Endothelial cell of umbilical vein (primary cell): Measurements from ENCODE around the gene OR52E1. TPM values are rescaled to one million over a fixed set of nuclear protein-coding genes. Genes with fewer than 3 reads are reported as not detected.

ENCODE experiments used
- BruUV-seq: library from RNA; stranded (reverse); fragments of 400-500 nt; replicated peaks from 2 replicates; lab custom pipeline; 2021; lab: Mats Ljungman, UMichigan
- CTCF ChIA-PET: fragments of 300-600, 350-600 bp; sonication (Branson Sonifier 250); formaldehyde crosslinking; loops from one replicate; lab custom pipeline; 2021; ENCODE audit warnings: antibody characterized with exemption, inconsistent platforms; lab: Charles Lee
- POLR2A ChIA-PET: fragments of 300-600, 350-600 bp; sonication (Branson Sonifier 250); formaldehyde crosslinking; loops from one replicate; lab custom pipeline; 2021; ENCODE audit warnings: antibody characterized with exemption, inconsistent platforms; lab: Charles Lee
- DNase-seq: peaks from one replicate; pipeline ENCODE4 v3.0.0-alpha.2; 2011; ENCODE audit warnings: low read depth, low spot score
- FAIRE-seq: peaks from 2 replicates; lab custom pipeline; 2011; peaks lifted over from hg19 to GRCh38; lab: Jason Lieb, UNC
- H2AFZ ChIP-seq: 2 replicates; pipeline ENCODE4 v1.6.0; 2012; ENCODE audit warnings: low read depth, low read length, control low read depth, inconsistent platforms
- H3K27ac ChIP-seq: 2 replicates; pipeline ENCODE4 v1.5.1; 2011; ENCODE audit warnings: low read depth, mild to moderate bottlenecking, control low read depth, low read length, moderate library complexity; ENCODE audit not compliant: insufficient read depth
- H3K27me3 ChIP-seq, 2 experiments: 2 replicates each; pipeline versions ENCODE4 v1.6.0 to v1.6.1; 2011; ENCODE audit warnings: low read length in 2 of 2, mixed read lengths in 1 of 2; ENCODE audit not compliant: control insufficient read depth in 2 of 2, insufficient read depth in 2 of 2
- H3K36me3 ChIP-seq, 2 experiments: 2 replicates in 1 of 2; 3 replicates in 1 of 2; pipeline ENCODE4 v1.5.1; 2011; ENCODE audit warnings: low read length in 2 of 2, mild to moderate bottlenecking in 1 of 2, moderate library complexity in 1 of 2; ENCODE audit not compliant: control insufficient read depth in 2 of 2, insufficient read depth in 2 of 2; ENCODE audit errors: extremely low read depth in 1 of 2
- H3K4me1 ChIP-seq: 3 replicates; pipeline ENCODE4 v1.5.1; 2011; ENCODE audit warnings: mild to moderate bottlenecking, low read length; ENCODE audit not compliant: control insufficient read depth, insufficient read depth; ENCODE audit errors: extremely low read depth
- H3K4me2 ChIP-seq: 2 replicates; pipeline ENCODE4 v1.6.1; 2011; ENCODE audit warnings: low read length, control low read depth, mixed read lengths; ENCODE audit not compliant: insufficient read depth
- H3K4me3 ChIP-seq, 3 experiments: fragments of 200-600 bp in 1 of 3; sonication (generic), shearing (Covaris generic) in 1 of 3; replicated peaks in 1 of 3; 2 replicates each; pipeline ENCODE4 v1.5.1; 2011 to 2016; ENCODE audit warnings: control low read depth in 3 of 3, low read length in 3 of 3, mild to moderate bottlenecking in 2 of 3, inconsistent platforms in 1 of 3, low read depth in 1 of 3, moderate library complexity in 1 of 3; ENCODE audit not compliant: insufficient read depth in 1 of 3
- H3K79me2 ChIP-seq: 2 replicates; pipeline ENCODE4 v1.6.0; 2012; ENCODE audit warnings: low read length, inconsistent platforms; ENCODE audit not compliant: control insufficient read depth, insufficient read depth
- H3K9ac ChIP-seq: replicated peaks from 2 replicates; pipeline ENCODE3; 2011; ENCODE audit warnings: low read length, control low read depth; ENCODE audit not compliant: insufficient read depth; ENCODE audit errors: extremely low read depth
- H3K9me1 ChIP-seq: replicated peaks from 3 replicates; pipeline ENCODE4 v1.6.0; 2011; ENCODE audit warnings: mild to moderate bottlenecking, low read length; ENCODE audit not compliant: control insufficient read depth, insufficient read depth; ENCODE audit errors: extremely low read depth
- H3K9me3 ChIP-seq: replicated peaks from 2 replicates; pipeline ENCODE4 v1.5.1; 2012; ENCODE audit warnings: low read length, inconsistent platforms; ENCODE audit not compliant: control insufficient read depth, insufficient read depth
- H4K20me1 ChIP-seq: replicated peaks from 2 replicates; pipeline ENCODE3; 2011; ENCODE audit warnings: mild to moderate bottlenecking, low read length; ENCODE audit not compliant: control insufficient read depth, insufficient read depth; ENCODE audit errors: extremely low read depth
- EZH2 ChIP-seq: IDR thresholded peaks from 2 replicates; pipeline ENCODE4 v1.6.1; 2012; ENCODE audit warnings: borderline replicate concordance, low read depth, mild to moderate bottlenecking, moderate library complexity, low read length, inconsistent platforms; ENCODE audit not compliant: severe bottlenecking
- FOS ChIP-seq: IDR thresholded peaks from 2 replicates; pipeline ENCODE4 v1.6.1; 2011; ENCODE audit warnings: mild to moderate bottlenecking, low read length, moderate library complexity, borderline replicate concordance; ENCODE audit not compliant: insufficient read depth
- GATA2 ChIP-seq: IDR thresholded peaks from 2 replicates; pipeline ENCODE4 v1.7.0; 2011; ENCODE audit warnings: low read depth, mild to moderate bottlenecking, moderate library complexity, mixed read lengths, low read length; ENCODE audit not compliant: insufficient read length, insufficient read depth
- JUN ChIP-seq: IDR thresholded peaks from 2 replicates; pipeline ENCODE4 v1.6.1; 2011; ENCODE audit warnings: borderline replicate concordance, low read depth; ENCODE audit not compliant: insufficient read length, insufficient read depth
- MYC ChIP-seq: IDR thresholded peaks from one replicate; pipeline ENCODE4 v1.6.1; 2011; ENCODE audit warnings: mild to moderate bottlenecking, low read depth, low read length
- POLR2A ChIP-seq: IDR thresholded peaks from 2 replicates; pipeline ENCODE4 v1.6.1; 2012; ENCODE audit warnings: low read depth, mild to moderate bottlenecking, control low read depth, low read length
- POLR2AphosphoS5 ChIP-seq: IDR thresholded peaks from 2 replicates; pipeline ENCODE4 v1.6.1; 2012; ENCODE audit warnings: low read depth, mild to moderate bottlenecking, control low read depth, low read length, moderate library complexity; ENCODE audit not compliant: insufficient read depth
- dilution Hi-C: fragments of 300-500 bp; cut with MboI; formaldehyde crosslinking; loops from one replicate; pipeline ENCODE4 v1.15.0; 2019; ENCODE audit warnings: low sequenced_read_pairs; ENCODE audit not compliant: extremely low pct_ligation_motif_present
- intact Hi-C: fragments of 100-400 bp; cut with micrococcal nuclease; formaldehyde crosslinking; loops from one replicate; pipeline ENCODE4 v1.10.0; 2022
- polyA plus RNA-seq, 4 experiments: library from polyadenylated mRNA; depleted of rRNA in 3 of 4; stranded (reverse) in 3 of 4; unstranded in 1 of 4; fragments of >200 nt; gene quantifications; 2 replicates each; pipeline versions ENCODE4 v1.2.1 to v1.2.3, GENCODE V29; 2011 to 2012; ENCODE audit warnings: missing spikeins in 1 of 4
- total RNA-seq: library from RNA; stranded (reverse); gene quantifications from 2 replicates; pipeline ENCODE4 v1.2.3, GENCODE V29; 2021
- TF ChIP-seq, protein P1 (sequence below), 2 donors: IDR thresholded peaks; 1 replicate in 1 of 2; 2 replicates in 1 of 2; pipeline ENCODE4 v1.5.1; 2011; ENCODE audit warnings: low read length in 2 of 2, mild to moderate bottlenecking in 2 of 2, moderate library complexity in 2 of 2, control low read depth in 1 of 2, inconsistent platforms in 1 of 2, low read depth in 1 of 2; ENCODE audit not compliant: insufficient read depth in 1 of 2; ENCODE audit errors: extremely low read depth in 1 of 2
- TF ChIP-seq, protein P2 (sequence below): IDR thresholded peaks from 2 replicates; pipeline ENCODE4 v1.6.1; 2011; ENCODE audit not compliant: insufficient read depth, insufficient read length

The OR52E1 gene
- total and polyA plus RNA-seq, 2 donors (not counting 3 experiments of a cell fraction or from before 2014, with no cell fraction given): not detected

DNA sequence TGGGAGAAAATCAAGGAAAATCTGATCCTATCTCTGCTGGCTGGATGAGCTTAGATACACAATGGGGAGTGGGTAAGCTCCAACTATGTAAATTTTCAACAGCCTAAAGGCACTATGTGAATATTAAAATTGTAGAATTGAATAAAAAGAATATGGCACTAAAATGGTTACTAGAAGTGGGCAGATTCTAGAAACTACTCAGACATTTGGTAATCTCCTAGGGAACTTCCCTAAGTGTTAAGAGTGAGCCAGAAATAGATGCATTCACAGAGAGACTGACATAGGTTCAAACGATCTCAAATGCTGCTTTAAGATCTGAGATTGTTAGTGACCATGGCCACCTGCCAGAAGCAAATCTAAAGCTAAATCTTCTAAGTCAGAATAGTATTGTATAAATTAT lies 4.3 kb upstream of the OR52E1 start:
- H3K27me3 ChIP-seq: no peaks in the 10 kb centered on the region
- H4K20me1 ChIP-seq: no peaks in the 10 kb centered on the region
- CTCF ChIA-PET: no interaction called here
- H3K9me3 ChIP-seq: no peaks in the 10 kb centered on the region
- FAIRE-seq (no peak), DNase-seq (no peak)
- H3K9me1 ChIP-seq: no peaks in the 10 kb centered on the region
- TF ChIP-seq POLR2AphosphoS5 (no peak), FOS (no peak)
- POLR2A ChIA-PET: no interaction called here
- H3K36me3 ChIP-seq: no peaks in the 10 kb centered on the region
- H2AFZ ChIP-seq: no peak overlapping the region
- H3K9ac ChIP-seq: no peak overlapping the region
- no peak overlapping the region for H3K27ac ChIP-seq
- no peak overlapping the region for H3K4me3 ChIP-seq
- dilution Hi-C loops: no loop called here
- no TSS peak for BruUV-seq
- intact Hi-C loops: no loop called here
- no peaks in the 10 kb centered on the region for H3K79me2 ChIP-seq
- H3K4me1 ChIP-seq: no peaks in the 10 kb centered on the region
- no peak overlapping the region for H3K4me2 ChIP-seq

DNA sequence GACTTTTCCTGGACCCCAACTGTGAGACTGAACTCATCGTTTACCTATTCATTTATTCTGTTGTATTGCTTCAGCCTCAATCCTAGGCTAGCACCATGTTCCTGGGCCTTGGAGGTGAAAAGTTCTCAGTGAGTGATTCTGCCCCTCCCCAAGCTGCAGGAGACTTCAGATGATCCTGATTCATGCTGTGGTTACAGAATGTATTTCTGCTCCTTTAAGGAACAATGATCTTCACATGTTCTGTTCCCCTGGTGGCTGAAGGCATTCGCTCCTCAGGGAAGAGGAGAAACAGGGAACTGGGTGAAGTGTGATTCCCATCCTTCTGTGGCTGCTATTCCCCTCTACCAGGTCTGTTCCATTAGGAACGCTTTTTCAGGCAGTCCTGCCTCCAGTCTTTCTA lies 2.4 kb downstream of the OR52E1 start:
- H3K9me3 ChIP-seq: no peaks in the 10 kb centered on the region
- no peak for DNase-seq
- no peak overlapping the region for H2AFZ ChIP-seq
- POLR2A ChIA-PET: no interaction called here
- H3K4me3 ChIP-seq: no peak overlapping the region
- H3K27ac ChIP-seq: no peak overlapping the region
- no peak overlapping the region for H3K9ac ChIP-seq
- no peaks in the 10 kb centered on the region for H3K27me3 ChIP-seq
- CTCF ChIA-PET: no interaction called here
- intact Hi-C loops: no loop called here
- TF ChIP-seq JUN: no peak
- TF ChIP-seq, protein P1, sequence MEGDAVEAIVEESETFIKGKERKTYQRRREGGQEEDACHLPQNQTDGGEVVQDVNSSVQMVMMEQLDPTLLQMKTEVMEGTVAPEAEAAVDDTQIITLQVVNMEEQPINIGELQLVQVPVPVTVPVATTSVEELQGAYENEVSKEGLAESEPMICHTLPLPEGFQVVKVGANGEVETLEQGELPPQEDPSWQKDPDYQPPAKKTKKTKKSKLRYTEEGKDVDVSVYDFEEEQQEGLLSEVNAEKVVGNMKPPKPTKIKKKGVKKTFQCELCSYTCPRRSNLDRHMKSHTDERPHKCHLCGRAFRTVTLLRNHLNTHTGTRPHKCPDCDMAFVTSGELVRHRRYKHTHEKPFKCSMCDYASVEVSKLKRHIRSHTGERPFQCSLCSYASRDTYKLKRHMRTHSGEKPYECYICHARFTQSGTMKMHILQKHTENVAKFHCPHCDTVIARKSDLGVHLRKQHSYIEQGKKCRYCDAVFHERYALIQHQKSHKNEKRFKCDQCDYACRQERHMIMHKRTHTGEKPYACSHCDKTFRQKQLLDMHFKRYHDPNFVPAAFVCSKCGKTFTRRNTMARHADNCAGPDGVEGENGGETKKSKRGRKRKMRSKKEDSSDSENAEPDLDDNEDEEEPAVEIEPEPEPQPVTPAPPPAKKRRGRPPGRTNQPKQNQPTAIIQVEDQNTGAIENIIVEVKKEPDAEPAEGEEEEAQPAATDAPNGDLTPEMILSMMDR (IDR thresholded peaks at IDR 0.05; ENCODE audit: extremely low read depth in 1 of 2, insufficient read depth in 1 of 2, low read depth in 1 of 2, low read length in 2 of 2): no peak
- no peak for TF ChIP-seq POLR2AphosphoS5
- TF ChIP-seq MYC: no peak
- no peak for TF ChIP-seq FOS
- TF ChIP-seq, protein P2, sequence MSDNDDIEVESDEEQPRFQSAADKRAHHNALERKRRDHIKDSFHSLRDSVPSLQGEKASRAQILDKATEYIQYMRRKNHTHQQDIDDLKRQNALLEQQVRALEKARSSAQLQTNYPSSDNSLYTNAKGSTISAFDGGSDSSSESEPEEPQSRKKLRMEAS: no peak
- TF ChIP-seq EZH2: no peak
- TF ChIP-seq POLR2A: no peak
- TF ChIP-seq GATA2: no peak
- no peaks in the 10 kb centered on the region for H3K4me1 ChIP-seq
- dilution Hi-C loops: no loop called here
- no peaks in the 10 kb centered on the region for H3K9me1 ChIP-seq
- no peak overlapping the region for H3K4me2 ChIP-seq
- H4K20me1 ChIP-seq: no peaks in the 10 kb centered on the region
- no TSS peak for BruUV-seq
- H3K36me3 ChIP-seq: no peaks in the 10 kb centered on the region
- no peak for FAIRE-seq
- H3K79me2 ChIP-seq: no peaks in the 10 kb centered on the region
